Transverse colon (tissue), 4 donors: ENCODE data around the gene ALDH9A1.

Source experiments
- EP300 ChIP-seq: sonication (generic); formaldehyde crosslinking; IDR thresholded peaks from one replicate; pipeline ENCODE4 v1.6.1; 2017; ENCODE audit warnings: antibody characterized with exemption, low read depth
- POLR2A ChIP-seq: fragments of 450-650 bp; IDR thresholded peaks from one replicate; pipeline ENCODE4 v1.6.1; 2016; ENCODE audit warnings: antibody characterized with exemption, mild to moderate bottlenecking, moderate library complexity
- POLR2AphosphoS5 ChIP-seq, 3 donors: sonication (generic); formaldehyde crosslinking; IDR thresholded peaks; one replicate each; pipeline ENCODE4 v1.6.1; 2016; ENCODE audit warnings: antibody characterized with exemption in 3 of 3
- TF ChIP-seq, protein P1 (sequence below), 5 experiments: fragments of 200-600 bp in 3 of 5; fragments of 450-650 bp in 2 of 5; sonication (generic) in 3 of 5; IDR thresholded peaks; 1 replicate in 2 of 5; 2 replicates in 3 of 5; pipeline ENCODE4 v1.5.1; 2016 to 2017; ENCODE audit warnings: antibody characterized with exemption in 5 of 5, inconsistent platforms in 3 of 5, mild to moderate bottlenecking in 2 of 5, moderate library complexity in 1 of 5

GRCh38 chr1:165742194-165742593 is 43.8 kb upstream of the ALDH9A1 start:
- TF ChIP-seq EP300, result no peak
- TF ChIP-seq, protein P1, sequence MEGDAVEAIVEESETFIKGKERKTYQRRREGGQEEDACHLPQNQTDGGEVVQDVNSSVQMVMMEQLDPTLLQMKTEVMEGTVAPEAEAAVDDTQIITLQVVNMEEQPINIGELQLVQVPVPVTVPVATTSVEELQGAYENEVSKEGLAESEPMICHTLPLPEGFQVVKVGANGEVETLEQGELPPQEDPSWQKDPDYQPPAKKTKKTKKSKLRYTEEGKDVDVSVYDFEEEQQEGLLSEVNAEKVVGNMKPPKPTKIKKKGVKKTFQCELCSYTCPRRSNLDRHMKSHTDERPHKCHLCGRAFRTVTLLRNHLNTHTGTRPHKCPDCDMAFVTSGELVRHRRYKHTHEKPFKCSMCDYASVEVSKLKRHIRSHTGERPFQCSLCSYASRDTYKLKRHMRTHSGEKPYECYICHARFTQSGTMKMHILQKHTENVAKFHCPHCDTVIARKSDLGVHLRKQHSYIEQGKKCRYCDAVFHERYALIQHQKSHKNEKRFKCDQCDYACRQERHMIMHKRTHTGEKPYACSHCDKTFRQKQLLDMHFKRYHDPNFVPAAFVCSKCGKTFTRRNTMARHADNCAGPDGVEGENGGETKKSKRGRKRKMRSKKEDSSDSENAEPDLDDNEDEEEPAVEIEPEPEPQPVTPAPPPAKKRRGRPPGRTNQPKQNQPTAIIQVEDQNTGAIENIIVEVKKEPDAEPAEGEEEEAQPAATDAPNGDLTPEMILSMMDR (IDR thresholded peaks at IDR 0.05), result no peak
- TF ChIP-seq POLR2AphosphoS5 (IDR thresholded peaks at IDR 0.05), result no peak
- no peak for TF ChIP-seq POLR2A
